ENCODE data around the gene BBS9.
"Not testable (repeated sequence)": the region's sequence is repeated elsewhere in the genome, so short reads cannot be mapped to it uniquely, and the experiment has no call there.

Gene BBS9

DNA sequence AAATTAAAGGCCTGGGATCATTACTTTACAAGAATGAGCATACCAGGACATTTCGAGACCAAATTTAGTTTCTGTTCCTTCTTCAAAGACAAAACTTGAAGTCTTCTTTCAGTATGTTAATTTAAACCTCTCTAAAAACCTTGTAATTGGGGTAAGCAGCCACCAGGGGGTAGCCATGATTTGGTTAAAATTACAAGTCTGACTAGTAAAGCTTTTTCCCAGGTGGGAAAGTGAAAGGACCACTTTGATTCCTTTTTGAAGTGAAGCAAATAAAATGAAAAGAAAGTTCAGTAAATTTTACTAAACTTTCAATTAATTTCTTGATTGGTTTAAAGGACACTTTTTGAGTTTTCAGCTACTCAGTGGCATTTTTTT, 294.3 kb downstream of the BBS9 start:
- DNase-seq (ENCODE audit: low read depth in 2 of 3, low spot score in 1 of 3) = peak in 1 of 3 donors; percentile 2

DNA sequence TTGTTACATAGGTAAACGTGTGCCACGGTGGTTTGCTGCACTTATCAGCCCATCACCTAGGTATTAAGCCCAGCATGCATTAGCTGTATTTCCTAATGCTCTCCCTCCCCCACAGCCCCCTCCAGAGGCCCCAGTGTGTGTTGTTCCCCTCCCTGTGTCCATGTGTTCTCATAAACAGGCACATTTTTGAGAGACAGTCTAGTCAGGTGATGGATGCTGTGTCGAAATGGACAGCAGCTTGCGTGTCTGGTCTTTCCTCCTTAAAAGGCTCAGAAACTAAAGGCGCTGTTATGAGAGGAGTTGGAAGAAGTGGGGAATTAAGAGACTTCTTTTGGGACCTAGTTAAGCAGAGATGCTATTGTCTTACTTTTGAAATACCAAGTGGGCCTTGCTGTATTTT, 296.0 kb downstream of the BBS9 start:
- no peak for DNase-seq (ENCODE audit: low read depth in 2 of 3, low spot score in 1 of 3)

DNA sequence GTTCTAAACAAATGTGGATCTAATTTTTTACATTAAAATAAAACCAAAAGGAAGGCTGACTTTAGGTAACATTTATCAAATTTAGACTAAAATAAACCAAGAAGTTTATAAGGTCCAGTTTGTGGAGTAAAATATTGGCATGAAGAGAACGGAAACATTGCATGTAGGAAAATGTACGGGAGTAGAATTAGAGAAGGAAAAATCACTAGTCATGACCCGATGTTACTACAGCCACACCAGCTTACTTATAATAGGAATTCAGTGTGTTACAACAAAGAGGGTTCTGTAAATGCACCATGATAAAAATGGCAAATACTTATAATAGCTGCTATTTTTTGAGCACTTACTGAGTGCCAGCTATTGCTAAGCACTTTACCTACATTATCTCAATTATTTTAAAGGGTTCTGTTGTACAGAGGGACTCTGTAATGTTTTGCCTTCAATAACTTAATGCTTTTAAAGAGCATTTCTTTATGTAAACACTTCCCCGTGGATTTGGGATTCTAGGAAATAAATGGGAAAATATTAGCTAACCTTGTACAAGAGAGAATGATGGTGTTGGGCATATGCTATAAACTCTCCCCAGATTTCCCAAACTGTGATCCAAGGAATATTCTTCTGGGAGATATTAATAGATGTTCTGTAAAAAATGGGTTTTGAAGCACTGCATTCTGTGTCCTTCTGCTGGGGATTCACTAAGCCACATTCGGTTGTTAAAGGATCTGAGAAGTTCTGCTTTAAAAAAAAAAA, 296.7 kb downstream of the BBS9 start:
- no peak for DNase-seq (ENCODE audit: low read depth in 2 of 3, low spot score in 1 of 3)

DNA sequence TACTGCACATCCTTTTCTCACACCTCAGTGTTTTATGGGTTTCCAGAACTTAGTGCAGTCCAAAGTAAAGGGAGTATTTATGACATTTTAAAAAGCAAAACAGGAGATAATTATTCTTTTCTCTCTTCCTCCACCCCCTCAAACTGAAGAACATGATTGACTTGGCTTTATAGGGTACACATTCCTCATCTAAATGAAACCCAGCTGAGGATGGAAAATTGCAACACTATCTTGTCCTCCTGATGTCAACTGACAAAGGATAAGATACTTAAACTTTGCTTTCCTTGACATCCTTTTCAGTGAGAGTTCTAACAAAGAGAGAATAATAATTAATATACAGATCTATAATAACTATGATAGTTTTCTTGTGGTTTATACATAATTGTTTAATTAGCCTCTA, 299.1 kb downstream of the BBS9 start:
- no peak for DNase-seq (ENCODE audit: low read depth in 2 of 3, low spot score in 1 of 3)

DNA sequence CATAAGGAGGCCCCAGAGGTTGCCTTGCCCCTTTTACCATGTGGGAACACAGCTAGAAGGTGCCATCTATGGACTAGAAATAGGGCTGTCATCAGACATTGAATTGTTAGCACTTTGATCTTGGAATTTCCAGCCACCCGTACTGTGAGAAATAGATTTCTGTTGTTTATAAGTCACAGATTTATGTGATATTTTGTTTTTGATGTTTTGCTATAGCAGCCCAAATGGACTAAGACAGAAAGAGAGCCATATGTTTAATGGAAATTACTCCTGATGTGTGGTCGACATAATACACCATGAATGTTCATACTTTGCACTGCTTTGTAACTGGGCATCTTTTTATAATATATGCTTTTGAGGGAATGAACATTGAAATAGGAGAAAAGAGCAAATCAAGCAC, 302.2 kb downstream of the BBS9 start:
- DNase-seq (ENCODE audit: low read depth in 2 of 3, low spot score in 1 of 3) = no peak

DNA sequence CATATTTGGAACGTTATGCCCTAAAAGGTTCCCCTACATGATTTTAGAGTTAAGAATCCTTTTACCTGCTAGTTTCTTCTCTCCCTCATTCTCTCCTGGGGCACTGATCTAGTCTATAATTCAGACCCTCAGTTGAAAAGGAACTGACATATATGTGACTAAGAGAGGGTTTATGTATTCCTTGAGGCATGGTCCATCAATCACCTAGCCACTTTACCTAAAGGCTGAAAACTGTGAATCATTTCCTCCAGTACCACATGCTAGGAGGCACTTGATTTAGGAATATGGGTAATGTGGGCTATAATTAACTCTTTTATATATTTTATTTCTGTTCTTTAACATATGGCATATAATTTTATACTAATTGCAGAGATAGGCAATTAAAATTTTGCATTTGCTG, 303.5 kb downstream of the BBS9 start:
- no peak for DNase-seq (ENCODE audit: low read depth in 2 of 3, low spot score in 1 of 3)

DNA sequence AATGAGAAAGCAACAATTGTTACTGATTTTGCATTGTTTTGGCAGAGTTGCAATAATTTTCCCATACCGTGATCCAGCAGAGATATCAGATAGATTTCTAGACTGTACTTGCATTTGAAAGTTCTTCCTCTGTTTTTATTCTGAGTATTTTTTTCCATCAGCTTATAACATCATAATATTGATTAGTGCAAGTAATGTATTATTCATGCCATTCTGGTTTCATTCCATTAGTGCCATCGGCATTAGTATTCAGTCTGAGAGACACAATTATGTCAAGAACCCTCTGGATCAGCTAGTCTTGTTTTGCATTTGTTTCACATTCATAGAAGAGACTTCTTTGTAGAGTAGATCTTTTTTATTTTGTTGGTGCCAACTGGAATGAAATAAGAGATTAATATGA, 304.0 kb downstream of the BBS9 start:
- no peak for DNase-seq (ENCODE audit: low read depth in 2 of 3, low spot score in 1 of 3)

DNA sequence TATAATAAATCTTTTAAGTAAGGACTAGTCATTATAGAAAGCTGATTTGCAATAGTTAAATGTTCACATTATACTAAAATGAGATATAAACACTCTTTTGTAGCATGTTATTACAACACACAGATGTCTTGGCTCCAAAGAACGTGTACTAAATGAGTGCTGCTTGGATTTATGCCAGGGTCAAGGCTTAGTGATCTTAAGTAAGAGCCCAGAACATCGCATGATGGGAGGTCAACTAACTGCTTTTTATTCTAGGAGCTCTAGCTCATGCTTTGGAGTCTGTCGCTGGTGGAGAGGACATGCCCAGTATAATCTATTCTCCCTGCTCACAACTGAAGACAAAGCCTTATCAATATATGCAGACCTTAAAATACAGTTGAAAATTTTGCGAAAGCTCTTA, 315.1 kb downstream of the BBS9 start:
- no peak for DNase-seq (ENCODE audit: low read depth in 2 of 3, low spot score in 1 of 3)

DNA sequence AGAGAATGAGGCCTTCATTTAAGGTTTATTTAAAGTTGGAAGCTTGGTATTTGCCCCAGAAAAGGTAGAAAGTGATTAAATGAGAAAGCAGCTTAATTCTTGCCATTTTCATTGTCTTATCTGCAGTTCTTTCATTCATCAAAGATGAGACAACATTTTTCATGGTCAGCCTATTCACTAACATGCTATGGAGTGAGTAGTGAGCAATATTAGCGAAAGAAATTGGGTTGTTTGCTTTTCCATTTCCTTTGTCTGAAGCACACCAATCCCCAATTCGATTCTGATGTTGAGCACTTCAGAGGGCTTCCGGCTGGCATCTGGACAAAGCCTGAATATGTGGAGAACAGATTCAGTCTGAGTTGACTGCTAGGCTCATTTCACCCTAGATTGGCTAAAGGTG, 317.2 kb downstream of the BBS9 start:
- DNase-seq (ENCODE audit: low read depth in 2 of 3, low spot score in 1 of 3) = no peak

DNA sequence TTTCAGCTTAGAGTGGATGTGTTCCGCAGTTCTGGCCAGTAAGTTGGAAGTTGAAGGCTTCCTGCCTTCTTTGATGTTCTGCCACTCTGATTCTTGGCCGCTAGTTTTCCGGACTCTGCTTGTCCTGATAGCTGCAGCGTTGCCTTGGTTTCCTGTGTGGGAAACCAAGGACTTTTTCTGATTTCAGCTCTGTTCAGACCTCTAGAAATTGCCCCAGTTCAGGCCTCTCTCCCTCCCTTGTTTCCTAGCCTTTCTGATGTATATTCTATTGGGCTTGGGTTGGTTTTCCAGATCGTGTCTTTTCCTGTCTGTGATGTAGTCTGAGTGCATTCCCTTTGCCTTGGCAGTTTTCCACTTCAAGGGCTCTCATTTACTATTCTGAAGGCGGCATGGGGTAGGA, 318.7 kb downstream of the BBS9 start:
- DNase-seq (ENCODE audit: low read depth in 2 of 3, low spot score in 1 of 3) = no peak

DNA sequence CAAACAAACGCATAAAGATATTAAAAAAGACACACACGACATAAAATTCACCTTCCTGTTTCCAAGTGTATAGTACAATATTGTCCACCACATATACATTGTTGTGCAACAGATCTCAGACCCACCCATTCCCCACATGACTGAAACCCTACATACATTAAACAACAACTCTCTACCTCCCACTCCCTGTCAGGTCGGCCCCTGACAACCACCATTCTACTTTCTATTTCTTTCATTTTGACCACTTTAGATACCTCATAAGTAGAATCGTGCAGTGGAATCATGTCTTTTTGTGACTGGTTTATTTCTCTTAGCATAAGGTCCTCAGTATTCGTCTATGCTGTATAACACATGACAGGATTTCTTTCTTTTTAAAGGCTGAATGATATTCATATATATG, 320.5 kb downstream of the BBS9 start:
- DNase-seq (ENCODE audit: low read depth in 2 of 3, low spot score in 1 of 3) = no peak

DNA sequence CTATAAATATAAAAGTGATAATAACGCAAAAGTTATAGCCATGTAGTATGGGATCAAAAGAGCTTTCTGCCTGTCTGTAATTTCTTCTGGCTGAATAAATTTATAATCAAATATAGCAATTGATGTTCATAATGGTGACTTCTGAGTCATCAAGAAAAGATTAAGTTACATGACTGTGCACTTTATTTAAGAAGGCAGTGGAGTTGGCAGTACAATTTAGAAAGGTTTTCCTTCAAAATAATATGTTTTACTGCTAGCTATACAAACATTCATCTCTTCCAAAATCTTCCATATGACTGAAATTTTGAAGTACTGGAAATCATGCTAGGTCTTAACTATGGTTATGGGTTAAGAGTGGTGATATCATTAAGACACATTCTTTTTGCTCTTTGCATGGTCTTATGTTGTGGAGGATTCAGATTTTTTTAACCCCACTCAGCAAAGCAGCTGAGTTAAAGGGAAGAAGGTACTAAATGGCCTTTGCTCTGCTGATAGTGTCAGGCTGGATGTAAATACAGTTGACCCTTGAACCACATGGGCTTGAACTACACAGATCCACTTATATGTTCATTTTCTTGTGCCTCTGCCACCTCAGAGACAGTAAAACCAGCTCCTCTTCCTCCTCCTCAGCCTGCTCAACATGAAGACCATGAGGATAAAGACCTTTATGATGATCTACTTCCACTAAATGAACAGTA, 323.6 kb downstream of the BBS9 start:
- DNase-seq (ENCODE audit: low read depth in 2 of 3, low spot score in 1 of 3) = no peak

DNA sequence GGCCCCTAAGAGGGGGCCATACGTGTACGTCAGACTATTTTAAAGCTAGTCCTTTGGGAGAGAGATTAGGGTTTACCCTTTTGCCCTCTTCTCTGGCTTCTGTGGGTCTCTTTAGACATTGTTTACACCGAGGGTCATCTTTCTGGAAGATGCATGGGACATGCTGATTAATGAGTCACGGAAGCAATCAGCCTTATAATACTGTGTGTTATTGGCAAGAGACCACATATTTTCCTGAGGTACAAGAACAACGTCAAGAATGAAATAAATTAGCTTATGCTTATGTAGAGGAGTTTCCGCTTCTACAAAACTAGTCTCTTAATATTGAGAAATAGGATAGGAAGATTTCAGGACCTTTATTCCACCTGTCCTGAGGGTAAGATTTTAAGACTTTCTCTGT, 327.7 kb downstream of the BBS9 start:
- DNase-seq (ENCODE audit: low read depth in 2 of 3, low spot score in 1 of 3) = no peak

DNA sequence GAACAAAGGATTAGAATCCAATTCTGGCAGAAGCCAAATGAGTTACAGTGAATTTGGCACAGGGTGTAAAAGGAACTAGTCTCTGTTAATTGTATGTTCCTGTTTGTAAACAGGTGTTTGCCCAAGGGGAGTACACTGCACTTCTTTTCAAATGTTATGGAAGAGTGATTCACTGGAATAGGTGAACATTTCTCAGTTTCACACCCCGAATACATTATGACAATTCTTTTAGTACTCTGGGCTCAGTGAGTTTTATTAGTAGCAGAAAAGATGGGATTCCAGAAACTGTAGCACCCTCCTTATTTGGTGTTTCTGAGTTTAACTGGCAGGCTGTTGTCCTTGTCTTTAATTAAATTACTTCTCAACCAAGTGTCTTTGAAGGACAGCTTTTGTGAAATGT, 329.2 kb downstream of the BBS9 start:
- no peak for DNase-seq (ENCODE audit: low read depth in 2 of 3, low spot score in 1 of 3)

DNA sequence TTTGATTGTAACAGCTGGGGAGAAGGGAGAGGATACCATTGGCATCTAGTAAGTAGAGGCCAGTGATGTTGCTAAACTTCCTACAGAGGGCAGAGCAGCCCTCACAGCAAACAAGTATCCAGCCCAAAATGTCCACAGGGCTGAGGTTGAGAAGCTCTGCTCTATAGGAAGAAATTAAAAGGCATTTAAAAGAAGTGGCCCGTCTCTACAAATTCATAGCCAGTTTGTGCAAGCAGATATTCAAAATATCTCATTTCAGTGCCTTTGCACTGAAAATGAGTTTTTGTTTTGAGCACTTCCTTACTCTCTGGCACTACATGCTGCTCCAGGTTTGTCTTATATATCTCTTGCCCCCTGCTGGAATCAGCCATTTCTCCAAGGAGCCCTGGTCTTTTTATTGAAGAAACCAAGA, 330.0 kb downstream of the BBS9 start:
- no peak for DNase-seq (ENCODE audit: low read depth in 2 of 3, low spot score in 1 of 3)

DNA sequence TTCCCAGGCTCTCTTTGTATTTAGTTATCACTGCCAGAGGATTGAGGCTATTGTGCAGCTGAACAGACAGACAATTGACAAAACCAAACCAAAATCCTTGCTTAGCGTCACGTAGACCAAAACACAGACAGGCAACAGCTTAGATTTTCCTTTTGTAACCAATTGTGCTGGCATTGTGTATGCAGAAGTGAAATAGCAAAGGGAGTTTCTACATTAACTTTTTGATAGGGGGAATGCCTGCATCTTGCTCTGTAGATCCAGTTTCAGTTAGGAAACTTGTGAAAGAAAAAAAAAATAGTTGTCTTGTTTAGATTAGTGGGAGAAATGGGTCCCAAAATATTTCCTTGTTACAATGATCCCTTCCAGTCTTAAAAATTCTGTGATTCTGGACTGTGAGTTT, 333.8 kb downstream of the BBS9 start:
- DNase-seq (ENCODE audit: low read depth in 2 of 3, low spot score in 1 of 3) = no peak

DNA sequence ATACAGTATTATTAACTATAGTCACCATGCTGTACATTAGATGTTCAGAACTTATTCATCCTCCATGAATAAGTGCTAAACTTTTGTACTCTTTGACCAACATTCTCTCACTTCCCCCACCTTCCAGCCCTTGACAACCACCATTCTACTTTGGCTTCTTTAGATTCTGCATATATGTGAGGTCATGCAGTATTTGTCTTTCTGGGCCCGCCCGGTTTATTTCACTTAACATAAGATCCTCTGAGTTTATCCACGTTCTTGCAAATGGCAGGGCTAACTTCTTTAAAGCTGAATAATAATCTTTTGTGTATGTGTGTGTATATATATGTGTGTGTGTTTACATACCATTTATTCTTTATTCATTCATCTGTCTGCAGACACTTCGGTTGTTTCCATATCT, 336.8 kb downstream of the BBS9 start:
- DNase-seq (ENCODE audit: low read depth in 2 of 3, low spot score in 1 of 3) = no peak

DNA sequence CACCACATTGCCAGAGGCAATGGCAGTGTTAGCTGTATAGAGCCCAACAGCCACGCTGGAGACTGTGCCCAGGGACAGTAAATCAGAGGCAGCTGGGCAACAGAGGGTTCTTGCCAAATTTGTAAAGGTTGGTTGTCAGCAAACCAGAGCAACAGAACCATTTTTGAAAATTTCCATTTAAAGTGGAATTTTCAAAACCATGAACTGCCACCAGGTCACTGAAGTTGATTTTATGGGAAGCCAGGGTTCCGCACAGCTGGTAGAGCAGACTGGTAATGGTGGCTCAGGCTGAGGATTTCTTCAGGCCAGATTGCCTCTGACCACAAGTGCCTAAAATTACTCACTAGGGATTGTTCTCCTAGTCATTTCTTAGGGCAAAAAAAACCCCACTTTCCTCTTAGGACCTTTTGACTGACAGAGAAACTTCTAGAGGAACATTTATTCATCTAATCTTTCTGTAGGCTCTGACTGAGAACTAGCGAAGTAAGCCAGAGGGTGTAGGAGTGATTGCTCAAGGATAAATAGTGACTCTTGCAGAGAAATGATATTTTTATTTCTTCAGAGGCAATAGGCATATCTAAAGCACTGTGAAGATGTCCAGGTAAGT, 342.4 kb downstream of the BBS9 start:
- DNase-seq (ENCODE audit: low read depth in 2 of 3, low spot score in 1 of 3) = no peak

DNA sequence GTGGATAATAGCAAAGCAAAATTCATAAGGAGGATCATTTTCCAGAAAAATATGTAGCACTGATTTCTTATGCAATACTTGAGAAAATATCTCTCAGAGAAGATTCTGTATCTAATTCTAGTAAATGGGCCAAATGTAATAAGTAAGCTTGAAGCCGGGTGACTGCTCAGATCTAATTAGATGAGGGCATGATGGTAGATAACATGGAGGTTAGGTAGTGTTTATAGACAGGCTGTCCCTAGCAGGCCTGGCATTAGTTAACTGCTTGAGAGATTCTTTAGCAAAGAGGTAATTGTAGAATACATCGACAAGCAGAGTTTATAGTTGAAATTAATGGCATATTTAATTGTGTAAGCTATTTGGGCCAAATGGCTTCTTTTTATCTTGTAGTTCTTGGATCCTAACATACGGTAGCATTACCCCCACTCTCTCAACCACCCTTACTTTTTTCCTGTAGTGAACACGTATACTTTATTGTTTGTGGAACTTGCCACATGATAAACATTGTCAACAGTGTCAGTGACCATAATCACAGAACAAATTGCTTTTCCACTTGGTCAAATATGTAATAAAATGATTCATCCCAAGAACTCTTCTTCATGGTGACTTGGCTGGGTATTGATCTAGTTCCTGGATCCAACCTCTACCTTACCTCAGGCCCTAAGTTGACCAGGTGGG, 343.1 kb downstream of the BBS9 start:
- DNase-seq (ENCODE audit: low read depth in 2 of 3, low spot score in 1 of 3) = no peak

DNA sequence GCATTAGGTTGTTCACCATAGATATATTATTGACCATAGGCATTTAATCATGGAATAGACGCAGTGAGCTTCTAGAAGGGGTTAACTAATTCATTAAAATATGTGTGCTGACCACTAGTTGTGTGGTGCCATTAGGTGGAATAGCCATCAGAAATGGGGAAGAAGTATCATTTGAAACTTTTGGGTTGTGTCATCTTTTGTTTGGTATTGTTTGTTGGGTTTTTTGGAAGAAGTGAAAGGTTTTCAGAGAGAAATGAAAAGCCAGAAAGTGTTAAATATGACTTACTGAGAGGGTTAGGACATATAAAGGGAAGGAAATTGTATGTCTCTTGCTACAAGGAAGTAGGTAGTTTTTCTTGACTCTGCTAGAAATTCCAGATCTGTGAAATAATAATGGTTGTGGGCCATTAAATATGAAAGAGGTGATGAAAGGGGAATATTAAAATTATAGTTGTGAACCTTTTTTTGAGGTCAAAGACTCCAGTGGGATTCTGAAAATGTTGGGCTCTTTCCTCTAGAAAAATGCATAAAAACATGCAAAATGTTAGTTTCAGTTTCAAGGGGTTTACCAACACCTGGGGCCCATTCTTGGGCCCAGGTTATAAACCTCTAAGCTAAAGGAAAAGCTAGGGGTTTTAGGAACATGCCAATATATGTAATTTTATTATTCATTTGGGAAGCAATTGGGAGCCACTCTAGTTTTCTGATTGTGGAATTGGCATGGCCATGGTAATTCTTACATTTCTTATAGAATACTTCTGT, 348.5 kb downstream of the BBS9 start:
- DNase-seq (ENCODE audit: low read depth in 2 of 3, low spot score in 1 of 3) = no peak

DNA sequence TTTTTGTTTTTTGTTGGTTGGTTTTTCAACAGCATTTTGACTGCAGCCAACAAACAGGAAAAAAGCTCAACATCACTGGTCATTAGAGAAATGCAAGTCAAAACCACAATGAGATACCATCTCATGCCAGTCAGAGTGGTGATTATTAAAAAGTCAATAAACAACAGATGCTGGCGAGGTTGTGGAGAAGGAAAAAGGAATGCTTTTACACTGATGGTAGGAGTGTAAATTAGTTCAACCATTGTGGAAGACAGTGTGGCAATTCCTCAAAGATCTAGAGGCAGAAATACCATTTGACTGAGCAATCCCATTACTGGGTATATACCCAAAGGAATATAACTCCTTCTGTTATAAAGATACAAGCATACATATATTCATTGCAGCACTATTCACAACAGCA, 355.1 kb downstream of the BBS9 start:
- DNase-seq (ENCODE audit: low read depth in 2 of 3, low spot score in 1 of 3) = not testable (repeated sequence)
